ENCODE measurements around the gene LOXL3.

The LOXL3 gene

DNA sequence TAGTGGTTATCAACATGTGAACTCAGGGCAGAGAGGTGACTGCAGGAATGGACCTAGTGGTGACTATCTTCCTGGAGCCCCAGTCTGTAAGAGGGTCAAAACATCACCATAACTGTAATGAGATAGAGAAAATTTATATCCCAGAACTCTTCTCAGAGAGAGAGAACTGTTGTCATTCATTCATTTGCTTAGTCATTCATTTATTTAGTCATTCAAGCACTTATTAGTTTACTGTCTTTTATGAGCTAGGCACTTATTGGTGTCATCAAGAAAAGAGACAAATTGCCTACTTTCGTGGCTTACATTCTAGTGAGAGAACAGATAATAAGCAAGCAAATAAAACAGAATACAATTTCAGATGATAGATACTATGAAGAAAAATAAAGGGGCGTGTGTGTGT lies 34.9 kb upstream of the LOXL3 start:
- Histone ChIP-seq H3F3A (ENCODE audit: control insufficient read depth, insufficient read depth) (no peaks in the 10 kb centered on the region), H3K9me3 (ENCODE audit: control insufficient read depth, insufficient read depth, low read length) (no peaks in the 10 kb centered on the region), H3K4me3 (ENCODE audit: low read length) (no peak overlapping the region), H3K9me2 (replicated peaks; ENCODE audit: control insufficient read depth, low read length) (no peaks in the 10 kb centered on the region), H3K27ac (ENCODE audit: low read depth, low read length) (no peak overlapping the region), H4K20me1 (ENCODE audit: control insufficient read depth, insufficient read depth, low read depth, low read length) (no peaks in the 10 kb centered on the region), H3K36me3 (ENCODE audit: control insufficient read depth, low read length) (no peaks in the 10 kb centered on the region), H3K79me2 (ENCODE audit: control insufficient read depth, low read length) (no peaks in the 10 kb centered on the region), H3K4me2 (ENCODE audit: low read length) (no peak overlapping the region), H3K4me1 (ENCODE audit: control insufficient read depth, low read length) (peaks cover 6% of the 10 kb centered on the region), H3K27me3 (ENCODE audit: control insufficient read depth, low read length) (peaks cover 25% of the 10 kb centered on the region)
- TF ChIP-seq EZH2phosphoT487 (IDR thresholded peaks at IDR 0.05; ENCODE audit: borderline replicate concordance, low read length): no peak
- TF ChIP-seq, protein P1, sequence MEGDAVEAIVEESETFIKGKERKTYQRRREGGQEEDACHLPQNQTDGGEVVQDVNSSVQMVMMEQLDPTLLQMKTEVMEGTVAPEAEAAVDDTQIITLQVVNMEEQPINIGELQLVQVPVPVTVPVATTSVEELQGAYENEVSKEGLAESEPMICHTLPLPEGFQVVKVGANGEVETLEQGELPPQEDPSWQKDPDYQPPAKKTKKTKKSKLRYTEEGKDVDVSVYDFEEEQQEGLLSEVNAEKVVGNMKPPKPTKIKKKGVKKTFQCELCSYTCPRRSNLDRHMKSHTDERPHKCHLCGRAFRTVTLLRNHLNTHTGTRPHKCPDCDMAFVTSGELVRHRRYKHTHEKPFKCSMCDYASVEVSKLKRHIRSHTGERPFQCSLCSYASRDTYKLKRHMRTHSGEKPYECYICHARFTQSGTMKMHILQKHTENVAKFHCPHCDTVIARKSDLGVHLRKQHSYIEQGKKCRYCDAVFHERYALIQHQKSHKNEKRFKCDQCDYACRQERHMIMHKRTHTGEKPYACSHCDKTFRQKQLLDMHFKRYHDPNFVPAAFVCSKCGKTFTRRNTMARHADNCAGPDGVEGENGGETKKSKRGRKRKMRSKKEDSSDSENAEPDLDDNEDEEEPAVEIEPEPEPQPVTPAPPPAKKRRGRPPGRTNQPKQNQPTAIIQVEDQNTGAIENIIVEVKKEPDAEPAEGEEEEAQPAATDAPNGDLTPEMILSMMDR (IDR thresholded peaks at IDR 0.05; ENCODE audit: low read depth, low read length, poor library complexity, severe bottlenecking): no peak

DNA sequence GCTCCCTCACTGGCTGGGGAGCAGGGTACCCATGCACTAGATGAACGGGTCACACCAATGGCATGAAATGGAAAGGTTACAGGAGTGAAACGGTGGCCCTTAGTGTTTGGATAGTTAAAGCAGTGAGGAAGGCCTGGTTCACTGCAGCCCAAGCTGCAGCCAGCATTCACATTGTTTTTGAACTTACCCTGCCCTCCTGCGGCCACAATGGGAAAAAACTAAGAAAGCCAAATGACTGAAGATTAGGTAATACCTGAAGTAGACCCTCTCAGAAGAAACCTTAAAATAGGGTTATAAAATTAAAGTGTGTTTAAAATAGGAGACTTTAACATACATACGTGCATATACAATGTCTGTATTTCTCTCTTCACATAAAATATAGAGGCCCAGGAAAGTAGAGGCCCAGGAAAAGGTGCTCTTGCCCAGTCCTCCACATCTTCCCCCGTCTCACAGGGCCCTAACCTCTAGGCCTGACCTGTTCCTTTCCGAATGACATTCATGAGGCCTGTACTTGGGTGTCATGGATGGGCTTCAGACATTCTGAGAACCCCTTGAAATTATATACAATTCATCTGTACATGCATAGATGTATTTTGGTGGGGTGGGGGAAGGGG lies 34.0 kb upstream of the LOXL3 start:
- no peak for TF ChIP-seq EZH2phosphoT487 (IDR thresholded peaks at IDR 0.05; ENCODE audit: borderline replicate concordance, low read length)
- TF ChIP-seq, protein P1 (IDR thresholded peaks at IDR 0.05; ENCODE audit: low read depth, low read length, poor library complexity, severe bottlenecking): peak; percentile 73
- Histone ChIP-seq H3K4me3 (ENCODE audit: low read length) (no peak overlapping the region), H3K4me1 (ENCODE audit: control insufficient read depth, low read length) (peaks cover 6% of the 10 kb centered on the region), H3K79me2 (ENCODE audit: control insufficient read depth, low read length) (no peaks in the 10 kb centered on the region), H3K36me3 (ENCODE audit: control insufficient read depth, low read length) (no peaks in the 10 kb centered on the region), H3K9me3 (ENCODE audit: control insufficient read depth, insufficient read depth, low read length) (no peaks in the 10 kb centered on the region), H3K9me2 (replicated peaks; ENCODE audit: control insufficient read depth, low read length) (no peaks in the 10 kb centered on the region), H3K27ac (ENCODE audit: low read depth, low read length) (no peak overlapping the region), H4K20me1 (ENCODE audit: control insufficient read depth, insufficient read depth, low read depth, low read length) (no peaks in the 10 kb centered on the region), H3K27me3 (ENCODE audit: control insufficient read depth, low read length) (peaks cover 20% of the 10 kb centered on the region), H3K4me2 (ENCODE audit: low read length) (no peak overlapping the region), H3F3A (ENCODE audit: control insufficient read depth, insufficient read depth) (no peaks in the 10 kb centered on the region)

DNA sequence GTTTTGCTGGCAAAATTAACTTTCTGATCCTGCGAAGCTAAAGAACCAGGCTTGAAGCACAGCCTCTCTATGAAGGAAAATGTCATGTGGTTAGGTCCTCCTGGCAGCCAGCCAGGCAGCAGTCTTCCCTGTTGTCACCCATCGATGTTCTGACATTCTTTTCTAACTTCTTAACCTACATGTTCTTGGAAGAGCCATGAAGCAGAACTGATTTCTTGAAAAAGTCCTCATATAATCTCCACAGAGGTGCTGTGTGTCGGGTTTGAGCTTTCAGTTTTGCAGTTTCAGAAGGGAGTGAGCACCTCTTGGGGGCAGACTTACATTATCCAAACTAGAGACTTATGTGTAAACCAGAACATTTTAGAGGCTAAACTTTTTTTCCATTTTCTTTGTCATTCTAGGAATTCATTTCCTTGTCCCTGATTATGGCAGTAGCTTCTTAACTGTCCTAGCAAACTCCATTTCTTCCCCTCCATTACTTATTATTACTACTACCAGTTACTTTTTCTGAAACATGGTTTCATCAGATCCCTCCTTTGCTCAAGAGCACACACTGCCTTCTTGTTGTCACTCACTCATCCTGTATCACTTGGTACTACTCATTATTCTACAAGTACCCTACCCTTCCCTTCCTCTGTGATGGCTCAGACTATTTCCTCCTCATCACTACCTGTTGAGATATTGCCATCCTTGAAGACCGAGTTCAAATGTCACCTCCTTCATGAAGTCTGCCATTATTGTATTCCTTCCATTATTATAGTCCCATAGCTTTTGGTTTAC lies 31.9 kb upstream of the LOXL3 start:
- Histone ChIP-seq H3K9me3 (ENCODE audit: control insufficient read depth, insufficient read depth, low read length) (no peaks in the 10 kb centered on the region), H3K27ac (ENCODE audit: low read depth, low read length) (no peak overlapping the region), H3K4me1 (ENCODE audit: control insufficient read depth, low read length) (peaks cover 6% of the 10 kb centered on the region), H3K4me3 (ENCODE audit: low read length) (no peak overlapping the region), H3K36me3 (ENCODE audit: control insufficient read depth, low read length) (no peaks in the 10 kb centered on the region), H3K4me2 (ENCODE audit: low read length) (peak overlapping the region; percentile 15; the same call in 1 of the 2 replicates), H3K79me2 (ENCODE audit: control insufficient read depth, low read length) (no peaks in the 10 kb centered on the region), H4K20me1 (ENCODE audit: control insufficient read depth, insufficient read depth, low read depth, low read length) (no peaks in the 10 kb centered on the region), H3K27me3 (ENCODE audit: control insufficient read depth, low read length) (0 out of 2 replicates have a peak, but pooled peaks cover 9% of the 10 kb centered on the region), H3K9me2 (replicated peaks; ENCODE audit: control insufficient read depth, low read length) (no peaks in the 10 kb centered on the region), H3F3A (ENCODE audit: control insufficient read depth, insufficient read depth) (no peaks in the 10 kb centered on the region)
- TF ChIP-seq EZH2phosphoT487 (IDR thresholded peaks at IDR 0.05; ENCODE audit: borderline replicate concordance, low read length): no peak
- TF ChIP-seq, protein P1 (IDR thresholded peaks at IDR 0.05; ENCODE audit: low read depth, low read length, poor library complexity, severe bottlenecking): peak; percentile 28

Measured in DOHH2 (cell line).